Pons (tissue), 1 donor: ENCODE measurements around the gene PIR.
A peak's percentile ranks its signal among the peaks of the same experiment; 100 is the strongest.

Source experiments
- DNase-seq: peaks from one replicate; pipeline ENCODE4 v3.0.0-alpha.2; 2016; ENCODE audit warnings: low spot score

The PIR gene

DNA sequence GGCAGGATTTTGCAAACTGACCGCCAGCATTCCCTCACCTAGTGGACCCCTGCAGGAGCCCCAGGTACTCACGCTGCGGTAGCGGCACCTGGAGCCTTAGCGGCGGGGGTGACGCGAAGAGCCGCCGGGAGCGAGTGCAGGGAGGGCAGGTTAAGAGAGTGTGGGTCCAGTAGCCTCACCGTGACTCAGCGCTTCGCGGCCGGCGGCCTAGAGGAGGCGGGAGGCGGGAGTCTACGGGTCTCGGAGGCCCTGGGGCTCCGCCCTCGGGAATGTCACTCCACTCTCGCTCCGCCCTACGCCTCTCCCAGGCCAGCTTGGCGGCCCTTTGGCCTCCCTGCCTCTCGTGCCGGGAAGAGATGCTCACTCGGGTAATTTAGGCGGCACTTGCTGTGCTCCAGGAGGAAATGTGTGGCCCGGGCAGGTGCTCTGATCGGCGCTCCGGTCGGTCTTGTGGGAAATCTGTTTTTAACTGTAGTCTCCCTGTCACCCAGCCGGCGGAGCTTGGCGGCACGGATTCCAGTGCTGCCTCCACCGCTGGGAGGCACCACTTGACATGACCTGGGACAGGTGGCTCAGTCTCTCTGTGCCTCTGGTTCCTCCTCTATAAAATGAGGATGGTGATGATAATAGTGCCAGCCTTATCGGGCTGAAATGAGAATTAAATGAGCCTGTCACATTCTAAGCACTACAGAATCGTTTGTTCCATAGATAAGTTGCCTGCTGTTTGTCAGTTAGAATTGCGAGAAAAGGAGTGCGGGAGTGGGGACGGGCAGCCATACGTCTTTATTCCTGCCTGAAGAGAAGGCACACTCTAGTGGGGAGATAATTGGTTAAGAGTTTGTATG lies at the start of gene PIR:
Gene PIR (minus strand): TSS at position 216 of the 845 bp plus-strand sequence. CDS start 2,076 bp downstream, outside the sequence.
- DNase-seq, result peak; percentile 86

DNA sequence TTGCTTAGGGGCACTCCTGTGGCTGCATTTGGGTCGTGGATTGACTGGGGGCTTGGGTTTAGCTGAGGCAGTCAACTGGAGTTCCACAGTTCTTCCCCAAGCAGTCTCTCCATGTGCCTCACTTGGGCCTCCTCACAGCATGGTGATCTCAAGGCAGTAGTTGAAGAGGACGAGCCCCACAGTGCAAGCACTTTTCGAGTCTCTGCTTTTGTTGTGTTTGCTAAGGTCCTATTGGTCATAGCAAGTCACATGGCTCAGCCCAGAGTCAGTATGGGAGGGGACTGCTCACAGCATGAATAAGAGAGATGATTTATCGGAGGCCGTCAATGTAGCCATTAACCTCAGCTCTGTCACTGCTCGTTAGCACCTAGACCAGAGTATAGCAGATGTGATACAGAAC lies 37.2 kb upstream of the PIR start:
- no peak for DNase-seq

DNA sequence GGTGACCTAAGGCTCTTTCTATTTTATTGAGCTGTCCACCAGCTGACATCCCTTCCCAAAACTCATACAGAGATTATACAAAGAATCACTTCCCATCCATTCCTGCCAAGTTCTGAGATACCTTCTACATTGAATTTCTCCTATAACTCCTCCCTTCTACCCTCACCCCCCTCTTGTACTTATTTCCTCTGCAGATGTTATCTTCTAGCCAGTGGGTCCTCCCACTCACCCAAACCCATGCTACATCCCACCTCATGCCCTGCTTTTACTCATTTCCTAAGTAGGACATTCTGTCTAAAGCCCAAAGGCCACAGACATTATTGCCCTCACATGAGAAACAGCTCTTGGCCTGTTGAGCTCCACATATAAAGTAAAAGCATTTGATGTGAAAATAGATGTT lies 36.0 kb upstream of the PIR start:
- DNase-seq, result no peak

DNA sequence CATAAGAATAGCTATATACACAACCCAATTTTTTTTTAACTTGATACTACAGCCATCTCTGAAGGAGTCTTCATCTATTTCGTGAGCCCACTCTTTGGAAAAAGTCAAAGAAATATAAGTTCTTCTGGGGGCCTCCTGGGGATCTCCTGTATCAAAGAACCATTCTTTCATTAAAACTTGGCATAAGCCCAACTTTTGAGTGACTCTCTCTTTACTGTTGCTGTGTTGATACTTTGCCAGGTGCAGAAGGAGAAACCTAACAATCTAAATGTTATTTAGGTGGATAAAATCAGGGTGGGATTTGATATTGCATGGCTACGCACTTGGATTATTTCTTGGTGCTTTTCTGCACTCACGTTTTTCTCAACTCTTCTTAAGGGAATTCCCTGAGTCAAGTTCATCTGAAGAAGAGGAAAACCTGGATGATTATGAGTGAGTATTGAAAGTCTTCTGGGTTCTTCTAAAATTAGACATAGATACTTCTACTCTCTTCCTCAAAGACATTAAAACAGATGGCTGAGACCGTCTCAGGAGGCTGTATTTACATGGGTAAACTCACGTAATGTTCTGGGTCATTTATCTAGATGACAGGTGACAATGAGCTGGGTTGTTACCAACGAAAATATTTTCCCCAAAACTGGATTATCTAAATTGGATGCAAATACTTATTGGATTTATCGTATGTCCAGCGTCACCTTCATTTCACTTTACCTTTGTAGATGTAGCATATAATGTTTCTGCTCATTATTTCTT lies 32.7 kb upstream of the PIR start:
- DNase-seq, result no peak

DNA sequence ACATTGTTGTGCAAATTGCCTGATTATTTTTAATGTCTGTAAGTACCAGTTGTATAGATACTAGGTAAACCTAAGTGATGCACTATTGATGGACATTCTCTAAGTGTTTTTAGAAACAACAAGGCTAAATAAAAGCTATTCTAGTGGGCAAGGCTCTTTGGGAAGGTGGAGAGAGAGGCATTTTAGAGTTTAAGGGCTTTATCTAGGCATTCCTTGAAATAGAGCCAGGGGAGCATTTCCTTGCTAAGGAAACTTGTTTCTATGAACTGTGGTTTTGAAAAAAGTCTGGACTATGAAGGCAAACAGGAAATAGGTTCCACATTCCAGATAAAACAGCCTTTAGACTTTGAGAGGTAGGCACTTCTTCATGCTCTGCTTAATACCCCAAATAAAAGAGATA lies 31.3 kb upstream of the PIR start:
- DNase-seq, result no peak

DNA sequence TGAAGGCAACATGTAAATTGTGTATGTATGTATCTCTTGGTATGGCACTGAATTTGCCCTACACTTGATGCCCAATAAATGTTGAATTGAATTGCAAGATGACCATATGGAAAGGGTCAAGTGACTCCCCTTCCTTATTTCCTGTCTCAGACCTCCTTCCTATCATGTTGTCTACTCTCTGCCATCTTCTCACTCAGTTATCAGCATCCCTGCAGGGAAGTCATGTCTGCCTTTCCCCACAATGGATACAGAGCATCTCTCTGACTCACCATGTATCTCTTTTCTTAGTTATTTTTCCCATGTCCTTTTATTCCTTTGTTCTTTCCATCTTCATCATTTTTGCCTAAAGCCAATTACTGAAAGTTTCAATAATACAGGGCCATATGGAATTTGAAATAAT lies 30.0 kb upstream of the PIR start:
- DNase-seq, result no peak

DNA sequence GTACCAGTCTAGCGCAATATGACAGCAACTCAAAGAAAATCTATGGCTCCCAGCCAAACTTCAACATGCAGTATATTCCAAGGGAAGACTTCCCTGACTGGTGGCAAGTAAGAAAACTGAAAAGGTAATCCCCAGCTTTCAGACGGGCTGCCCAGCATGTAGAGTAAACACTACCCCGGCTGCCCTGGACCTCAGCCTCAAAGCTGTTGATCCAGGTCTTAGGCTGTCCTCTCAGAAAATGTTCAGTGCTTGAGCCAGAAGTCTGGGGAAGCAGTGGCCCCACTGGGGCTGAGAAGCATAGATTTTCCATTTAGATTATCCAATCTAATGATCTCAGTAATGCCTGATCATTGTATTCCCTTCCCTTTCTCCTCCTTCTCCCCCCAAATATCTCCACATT lies 29.3 kb upstream of the PIR start:
- DNase-seq, result no peak

DNA sequence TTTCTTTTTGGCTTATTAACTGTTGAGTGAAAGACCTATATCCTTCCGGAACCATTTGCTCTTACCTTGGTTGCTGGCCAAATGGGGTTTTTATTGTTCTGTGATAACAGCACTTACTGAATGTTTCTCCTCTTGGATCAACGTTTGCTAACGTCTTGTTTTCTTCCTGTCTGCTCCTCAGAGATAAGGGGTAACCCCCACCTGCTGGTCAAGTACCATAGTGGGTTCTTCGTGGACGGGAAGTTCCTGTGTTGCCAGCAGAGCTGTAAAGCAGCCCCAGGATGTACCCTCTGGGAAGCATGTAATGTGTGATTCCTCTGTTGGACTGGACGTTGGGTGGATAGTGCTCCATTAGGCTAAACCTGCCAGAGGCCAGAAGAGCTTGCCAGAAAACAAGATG lies 22.8 kb upstream of the PIR start:
- no peak for DNase-seq

DNA sequence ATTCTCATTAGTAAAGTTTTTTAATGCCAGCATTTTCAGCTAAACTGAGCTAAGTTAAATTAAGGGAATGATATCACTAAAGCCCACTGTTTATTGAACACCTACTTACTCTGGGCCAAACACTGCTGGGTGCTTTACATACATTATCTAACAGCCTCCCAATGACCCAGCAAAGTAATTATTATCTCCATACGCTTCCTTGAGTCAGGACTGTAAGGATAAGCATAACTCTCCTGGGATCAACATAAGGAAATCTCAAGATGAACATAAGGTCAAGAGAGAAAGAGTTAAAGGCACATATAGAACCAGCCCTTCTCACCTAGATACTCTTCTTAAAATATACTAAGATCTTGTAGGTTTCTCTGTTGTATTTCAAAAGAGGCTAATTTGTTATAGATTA lies 21.1 kb upstream of the PIR start:
- DNase-seq, result no peak

DNA sequence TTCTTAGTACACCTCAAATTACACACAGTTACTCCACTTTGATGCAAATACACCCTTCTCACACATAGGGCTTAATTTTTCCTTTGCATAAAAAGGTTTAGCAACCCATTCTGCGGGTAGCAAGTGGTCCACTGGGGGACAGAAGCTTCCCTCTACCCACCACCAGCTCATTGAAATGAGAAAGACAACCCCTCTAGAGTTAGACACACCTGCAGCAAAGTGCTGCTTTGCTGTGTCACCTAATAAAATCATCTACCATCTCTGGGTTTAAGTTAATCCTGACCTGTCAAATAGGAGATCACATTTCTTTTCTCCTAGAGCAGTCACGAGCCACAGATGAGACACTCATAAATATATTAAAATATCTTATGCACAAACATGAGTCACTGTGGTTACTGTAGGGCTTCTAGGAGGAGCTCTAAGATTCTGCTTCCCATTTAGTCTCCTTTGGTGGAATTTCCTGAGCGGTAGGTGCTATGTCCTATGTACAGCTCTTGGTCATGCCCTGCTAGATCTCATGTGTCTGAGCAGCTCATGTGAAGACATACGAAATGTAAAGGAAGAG lies 19.4 kb upstream of the PIR start:
- no peak for DNase-seq

DNA sequence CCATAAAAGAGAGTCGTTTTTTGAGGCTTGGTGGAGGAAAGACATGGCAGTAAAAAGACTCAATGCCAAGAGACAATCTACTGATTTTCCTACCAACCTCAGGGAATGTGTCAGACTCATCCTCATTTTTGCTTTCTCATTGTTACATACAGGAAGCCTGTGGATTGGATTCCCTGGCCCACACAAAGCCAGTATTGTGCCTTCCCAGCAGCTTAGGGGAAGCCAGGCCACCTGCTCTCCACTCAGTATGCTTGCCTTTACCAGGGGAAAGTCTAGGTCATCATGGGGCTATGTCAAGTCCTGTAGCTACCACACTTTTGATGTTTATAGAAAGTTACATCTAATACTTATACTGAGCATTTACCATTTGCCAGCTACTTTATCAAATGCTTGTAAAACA lies 18.4 kb upstream of the PIR start:
- peak; percentile 74 for DNase-seq

DNA sequence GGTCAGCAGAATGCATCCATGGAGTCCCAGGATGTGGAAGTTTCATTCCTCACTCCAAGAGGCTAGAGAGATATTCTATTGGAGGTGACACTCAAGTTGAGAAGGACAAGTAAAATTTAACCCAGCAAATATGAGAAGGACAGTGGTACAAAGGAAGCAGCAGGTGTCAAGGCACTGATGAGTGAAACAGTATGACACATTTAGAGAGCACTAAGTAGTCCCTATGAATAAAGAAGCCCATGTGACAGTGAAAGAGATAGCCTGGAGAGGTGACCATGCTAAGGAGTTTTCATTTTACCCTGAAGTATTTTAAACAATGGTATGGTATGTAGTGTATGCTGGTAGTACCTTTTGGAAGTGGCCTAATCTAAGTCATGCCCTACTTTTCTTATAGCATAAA lies 16.7 kb upstream of the PIR start:
- DNase-seq, result no peak

DNA sequence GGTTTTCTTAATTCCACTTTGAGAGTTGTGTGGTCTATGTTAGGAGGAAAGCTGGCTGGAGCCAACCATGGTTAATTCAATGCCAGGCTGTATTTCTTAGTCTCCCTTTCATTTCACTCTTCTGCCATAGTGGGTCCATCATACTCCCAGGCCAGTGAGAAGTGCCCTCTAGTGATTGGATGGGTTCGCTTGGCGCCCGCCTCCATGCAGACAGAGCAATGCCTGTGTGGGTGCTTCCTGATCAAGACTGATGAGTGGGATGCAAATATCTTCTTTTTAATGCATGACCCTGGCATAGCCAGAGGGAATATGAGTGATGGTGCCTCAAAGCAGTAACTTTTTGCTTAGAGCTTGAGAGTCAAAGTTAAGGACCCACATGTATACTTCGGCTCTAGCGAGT lies 13.9 kb upstream of the PIR start:
- no peak for DNase-seq

DNA sequence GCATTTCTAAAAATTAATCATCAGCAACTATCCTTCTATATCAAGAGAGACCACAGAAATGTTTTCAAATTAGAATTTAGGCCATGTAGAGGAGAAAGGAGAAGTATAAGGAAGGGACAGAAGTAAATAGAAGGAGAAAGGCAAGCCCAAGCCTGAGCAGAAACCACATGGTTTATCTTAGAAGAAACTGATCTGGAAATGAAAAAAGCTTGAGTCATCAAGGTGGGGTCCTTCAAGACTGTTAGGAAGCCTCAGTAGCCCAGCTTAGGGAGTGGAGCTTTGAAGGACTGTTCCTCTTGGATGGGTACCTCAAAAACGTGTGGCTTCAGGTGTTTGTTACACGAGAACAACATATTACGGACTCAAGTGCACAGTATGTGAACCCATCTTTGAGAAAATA lies 12.0 kb upstream of the PIR start:
- no peak for DNase-seq

DNA sequence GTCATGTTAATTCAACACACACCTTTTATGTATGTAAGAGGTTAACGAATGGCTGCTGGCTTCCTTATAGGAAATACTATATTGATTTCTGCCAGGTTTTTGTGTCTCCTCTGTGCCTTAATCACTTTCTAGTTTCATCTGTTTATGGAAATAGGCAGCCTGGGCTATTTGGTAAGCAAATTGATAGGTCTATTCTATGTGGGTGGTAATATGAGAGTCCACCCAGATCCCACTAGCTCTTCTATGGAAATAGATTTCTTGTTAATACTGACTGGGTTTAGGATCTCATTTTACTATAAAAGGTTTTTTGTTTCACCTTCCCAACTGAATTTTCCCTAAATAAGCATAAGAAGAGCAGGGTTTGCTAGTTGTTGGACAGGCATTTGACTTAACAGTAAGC lies 11.5 kb upstream of the PIR start:
- DNase-seq, result no peak

DNA sequence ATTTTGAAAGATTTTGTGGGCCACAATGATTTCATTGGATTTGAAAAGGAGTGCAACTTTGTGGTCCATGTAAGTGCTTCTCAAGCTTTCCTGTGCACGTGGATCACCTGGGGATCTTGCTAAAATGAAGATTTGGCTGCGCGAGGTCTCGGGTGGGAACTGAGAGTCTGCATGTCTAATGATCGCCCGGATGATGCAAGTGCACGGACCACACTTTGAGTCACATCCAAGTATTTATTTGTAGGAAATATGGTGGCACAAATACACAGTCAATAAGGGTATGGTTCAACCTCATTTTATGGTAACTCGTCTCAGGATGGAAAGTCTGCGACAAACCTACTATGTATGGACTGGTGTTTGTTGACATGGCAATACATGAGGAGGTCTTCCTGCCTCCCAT lies 8.4 kb upstream of the PIR start:
- no peak for DNase-seq

DNA sequence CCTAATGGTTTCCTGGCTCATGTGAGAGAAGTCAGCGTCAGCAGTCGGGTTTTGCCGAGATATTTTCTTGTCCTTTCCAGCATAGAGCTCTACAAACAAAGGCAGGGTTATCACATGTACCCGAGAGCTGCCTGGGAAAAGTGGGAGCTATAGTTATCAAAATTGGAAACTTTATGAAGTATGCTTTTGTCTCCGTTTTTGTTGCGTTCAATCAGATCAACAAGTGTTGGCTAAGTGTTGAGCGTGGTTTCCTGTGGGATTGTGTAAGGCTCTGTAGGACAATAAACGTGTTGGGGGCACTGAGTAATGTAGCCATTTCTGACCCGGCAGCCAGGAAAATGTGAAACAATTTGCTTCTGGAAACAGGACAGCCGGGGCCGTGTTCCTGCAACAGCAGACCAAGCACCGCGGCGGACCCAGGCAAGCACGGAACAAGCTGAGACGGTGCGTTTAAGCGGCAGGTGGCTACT lies 7.4 kb upstream of the PIR start, which contains the start of gene BMX:
Gene BMX (plus strand): TSS at position 311 of the 470 bp plus-strand sequence. CDS start 7,547 bp downstream, outside the sequence.
- no peak for DNase-seq

DNA sequence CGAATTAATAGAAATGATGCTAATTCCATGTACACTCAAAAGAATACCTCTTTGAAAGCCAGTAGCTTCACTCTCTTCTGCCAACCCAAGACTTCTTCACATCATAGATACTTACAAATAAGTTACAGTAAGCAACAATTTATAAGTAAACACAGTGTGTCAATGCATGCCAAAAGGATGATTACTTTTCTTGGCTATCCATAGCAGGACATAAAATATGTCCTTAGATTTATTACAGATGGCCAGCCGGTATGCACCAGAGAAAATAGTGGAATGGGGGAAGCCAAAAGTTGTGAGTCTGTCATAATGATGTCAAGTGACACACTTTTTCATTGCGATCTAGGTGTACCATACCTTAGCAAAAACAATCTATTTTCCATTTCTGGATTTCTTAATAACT lies 6.8 kb upstream of the PIR start:
- DNase-seq, result no peak

DNA sequence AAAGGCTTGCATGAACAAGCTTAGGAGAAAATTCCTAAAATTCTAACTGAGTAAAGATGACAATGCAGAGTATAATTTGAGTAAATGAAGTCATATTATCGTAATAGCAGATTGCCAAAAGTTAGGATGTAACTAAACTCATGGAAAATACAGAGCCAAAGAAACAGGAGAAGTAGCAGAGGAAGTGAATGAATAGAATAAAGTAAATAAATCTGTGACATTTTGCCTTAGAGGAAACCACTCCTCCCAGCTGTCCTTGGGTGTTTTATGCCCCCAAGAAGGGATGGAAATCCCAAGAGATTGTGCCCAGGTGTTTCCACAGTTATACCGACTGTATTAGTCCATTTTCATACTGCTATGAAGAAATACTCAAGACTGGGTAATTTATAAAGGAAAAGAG lies 5.6 kb upstream of the PIR start:
- DNase-seq, result no peak

DNA sequence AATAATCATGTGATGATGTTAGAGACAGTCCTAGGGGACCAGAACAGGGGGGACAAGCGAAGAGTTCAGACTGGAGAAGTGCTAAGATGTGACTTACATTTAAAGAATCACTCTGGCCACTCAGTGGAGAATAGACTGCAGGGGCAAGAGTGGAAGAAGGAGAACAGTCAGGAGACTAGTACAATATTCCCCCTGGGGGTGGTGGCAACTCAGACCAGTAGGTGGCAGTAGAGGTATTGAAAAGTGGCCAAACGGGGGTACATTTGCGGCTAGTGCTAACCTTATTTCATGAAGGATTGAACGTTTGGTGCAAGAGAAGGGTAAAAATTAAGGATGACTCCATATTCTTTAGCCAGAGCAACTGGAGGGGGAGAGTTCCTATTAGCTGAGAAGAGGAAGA lies 4.7 kb upstream of the PIR start:
- DNase-seq, result peak; percentile 48

DNA sequence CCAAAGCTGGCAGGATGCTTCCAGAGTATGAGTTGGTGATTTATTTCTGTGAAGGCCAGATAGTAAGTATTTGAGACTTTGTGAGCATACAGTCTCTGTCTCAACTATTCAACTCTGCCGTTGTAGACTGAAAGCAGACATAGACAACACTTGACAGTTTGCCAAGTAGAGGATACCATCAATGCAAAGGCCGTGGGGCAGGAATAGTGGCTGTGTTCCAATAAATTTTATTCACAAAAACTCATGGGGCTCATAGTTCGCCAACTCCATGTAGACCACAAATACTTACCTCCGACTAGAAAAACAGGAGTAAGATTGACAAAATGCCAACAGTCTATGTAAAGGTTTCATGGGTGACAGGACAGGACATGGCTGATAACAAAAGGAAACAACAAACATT lies 3.7 kb upstream of the PIR start:
- DNase-seq, result no peak

DNA sequence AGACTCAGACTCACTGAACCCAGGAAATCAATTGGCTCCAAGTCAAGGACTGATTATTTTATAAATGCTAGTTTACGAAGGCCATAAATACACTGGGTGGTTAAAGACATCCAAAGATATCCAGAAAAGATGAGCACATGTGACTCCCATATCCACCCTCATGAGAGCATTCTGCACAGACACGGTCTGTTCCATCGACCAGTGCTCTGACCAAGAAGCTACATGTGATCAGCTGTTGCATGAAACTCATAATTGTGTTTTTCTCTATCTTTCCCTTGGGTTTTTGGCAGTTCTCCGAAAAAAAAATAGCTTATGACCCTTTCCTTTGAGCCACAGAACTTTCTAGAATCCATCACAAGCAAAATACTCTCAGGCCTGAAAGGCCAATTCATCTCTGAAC lies 2.7 kb upstream of the PIR start:
- no peak for DNase-seq

DNA sequence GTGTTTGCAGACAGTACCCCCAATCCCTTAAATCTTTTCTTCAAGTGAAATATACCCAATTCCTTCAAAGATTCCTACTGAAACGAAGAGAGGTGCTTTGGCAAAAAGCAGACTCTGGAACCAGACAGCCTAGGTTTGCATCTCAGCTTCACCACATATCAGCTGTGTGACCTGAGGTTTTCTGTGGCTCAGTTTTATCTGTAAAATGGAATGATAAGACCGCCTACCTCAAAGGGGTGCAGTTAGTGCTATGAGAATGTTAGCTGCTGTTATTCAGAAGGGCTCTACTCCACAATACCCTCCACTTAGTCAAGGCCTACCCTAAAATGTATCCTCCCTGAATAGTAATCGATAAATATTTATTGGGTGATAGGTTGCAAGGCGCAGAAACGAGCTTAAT lies 664 bp downstream of the PIR start:
- DNase-seq, result no peak
